Activated CD8-positive, alpha-beta memory T cell treated with anti-CD3 and anti-CD28 coated beads, Interleukin-2, amount 50 U/mL, for 24 hours (primary cell): ENCODE data around the gene TNNI3.
"Not testable (repeated sequence)": the region's sequence is repeated elsewhere in the genome, so short reads cannot be mapped to it uniquely, and the experiment has no call there.

Experiments used
- DNase-seq: peaks from one replicate; pipeline ENCODE4 v3.0.0-alpha.2; 2020; ENCODE audit errors: extremely low read depth

TNNI3 gene

DNA sequence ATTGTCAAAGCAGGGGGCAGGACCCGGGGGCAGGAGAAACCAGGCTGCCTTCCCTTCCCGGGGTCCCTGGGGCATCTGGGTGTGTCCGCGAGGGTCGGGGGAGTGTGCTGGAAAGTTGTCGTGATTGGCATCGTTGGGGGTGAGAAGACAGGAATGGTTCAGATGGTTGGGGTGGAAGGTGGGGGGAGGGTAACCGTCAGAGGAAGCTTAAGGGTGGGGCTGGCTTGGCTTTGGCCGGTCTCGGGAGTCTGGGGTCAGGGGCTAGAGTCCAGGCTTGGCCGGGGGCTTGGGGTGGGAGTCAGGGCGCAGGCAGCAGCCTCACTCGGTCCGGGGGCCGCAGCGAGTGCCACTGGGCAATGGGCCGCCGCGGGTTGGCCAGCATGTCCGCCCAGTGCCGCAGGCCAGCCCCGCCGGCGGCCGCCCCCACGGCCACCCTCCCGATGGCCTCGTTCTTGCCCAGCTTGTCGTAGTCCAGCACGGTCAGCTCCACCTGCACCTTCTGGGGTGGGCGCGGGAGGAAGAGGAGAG lies 15.7 kb upstream of the TNNI3 start:
- no peak for DNase-seq

DNA sequence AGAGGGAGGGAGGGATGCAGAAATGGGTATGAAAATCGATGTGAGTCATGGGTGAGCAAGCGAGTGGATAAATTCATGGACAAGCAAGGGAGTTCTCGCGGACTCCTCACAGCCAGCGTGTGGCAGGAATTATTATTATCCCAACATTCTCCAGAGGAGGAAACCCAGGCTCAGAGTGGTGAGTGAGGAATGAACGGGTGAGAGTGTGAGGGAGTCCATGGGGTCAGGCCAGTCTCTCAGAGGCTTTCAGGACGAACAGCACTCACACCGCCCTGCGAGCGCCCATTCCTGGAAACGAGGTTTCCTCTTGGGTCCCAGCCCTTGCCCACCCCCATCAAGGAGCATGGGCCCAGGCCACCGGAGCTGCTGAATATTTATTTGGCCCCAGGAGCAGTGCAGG lies 15.2 kb upstream of the TNNI3 start:
- no peak for DNase-seq

DNA sequence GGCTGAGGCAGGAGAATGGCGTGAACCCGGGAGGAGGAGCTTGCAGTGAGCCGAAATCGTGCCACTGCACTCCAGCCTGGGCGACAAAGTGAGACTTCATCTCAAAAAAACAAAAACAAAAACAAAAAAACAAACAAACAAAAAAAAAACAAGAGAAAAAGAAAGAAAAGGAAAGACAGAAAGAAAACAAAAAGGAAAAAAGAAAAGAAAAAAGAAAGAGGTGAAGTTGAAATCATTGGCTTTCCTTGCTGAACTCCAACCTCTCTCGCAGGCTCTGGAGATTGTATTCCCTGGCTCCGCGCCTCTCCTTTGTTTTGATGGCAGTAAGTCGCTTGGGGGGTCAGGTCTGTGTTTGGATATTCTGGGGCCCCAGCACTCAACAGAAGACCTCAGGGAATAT lies 14.8 kb upstream of the TNNI3 start:
- DNase-seq = not testable (repeated sequence)

DNA sequence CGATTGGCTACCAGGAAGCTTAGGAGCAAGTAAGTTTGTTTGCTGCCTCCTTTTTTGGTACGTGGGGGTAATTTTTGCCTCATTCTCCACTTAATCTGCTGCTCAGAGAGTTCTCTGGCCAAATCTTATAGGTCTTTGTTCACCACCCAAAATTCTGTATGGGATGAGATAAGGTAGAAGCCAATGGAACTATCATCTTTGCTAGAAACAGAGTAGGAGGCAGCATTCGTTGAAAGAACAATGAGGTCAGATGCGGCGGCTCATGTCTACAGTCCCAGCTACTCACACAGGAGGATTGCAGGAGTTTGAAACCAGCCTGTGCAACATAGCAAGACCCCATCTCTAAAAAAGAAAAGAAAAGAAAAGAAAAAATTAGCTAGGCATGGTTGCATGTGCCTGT lies 13.9 kb upstream of the TNNI3 start:
- no peak for DNase-seq

DNA sequence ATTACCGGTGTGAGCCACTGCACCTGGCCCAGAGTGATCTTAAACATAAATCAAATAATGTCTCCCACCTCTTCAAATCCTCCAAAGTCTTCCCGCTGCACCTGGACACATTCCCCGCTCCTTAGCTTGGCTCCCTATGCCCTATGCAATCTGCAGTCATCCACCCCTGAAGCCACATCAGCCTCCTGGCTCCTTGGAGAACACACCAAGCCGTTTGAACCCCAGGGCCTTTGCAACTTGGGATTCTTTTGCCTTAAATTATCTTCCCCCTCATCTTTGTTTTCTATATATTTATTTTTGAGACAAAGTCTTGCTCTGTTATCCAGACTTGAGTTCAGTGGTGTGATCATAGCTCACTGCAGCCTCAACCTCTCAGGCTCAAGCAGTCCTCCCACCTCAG lies 11.6 kb upstream of the TNNI3 start:
- no peak for DNase-seq

DNA sequence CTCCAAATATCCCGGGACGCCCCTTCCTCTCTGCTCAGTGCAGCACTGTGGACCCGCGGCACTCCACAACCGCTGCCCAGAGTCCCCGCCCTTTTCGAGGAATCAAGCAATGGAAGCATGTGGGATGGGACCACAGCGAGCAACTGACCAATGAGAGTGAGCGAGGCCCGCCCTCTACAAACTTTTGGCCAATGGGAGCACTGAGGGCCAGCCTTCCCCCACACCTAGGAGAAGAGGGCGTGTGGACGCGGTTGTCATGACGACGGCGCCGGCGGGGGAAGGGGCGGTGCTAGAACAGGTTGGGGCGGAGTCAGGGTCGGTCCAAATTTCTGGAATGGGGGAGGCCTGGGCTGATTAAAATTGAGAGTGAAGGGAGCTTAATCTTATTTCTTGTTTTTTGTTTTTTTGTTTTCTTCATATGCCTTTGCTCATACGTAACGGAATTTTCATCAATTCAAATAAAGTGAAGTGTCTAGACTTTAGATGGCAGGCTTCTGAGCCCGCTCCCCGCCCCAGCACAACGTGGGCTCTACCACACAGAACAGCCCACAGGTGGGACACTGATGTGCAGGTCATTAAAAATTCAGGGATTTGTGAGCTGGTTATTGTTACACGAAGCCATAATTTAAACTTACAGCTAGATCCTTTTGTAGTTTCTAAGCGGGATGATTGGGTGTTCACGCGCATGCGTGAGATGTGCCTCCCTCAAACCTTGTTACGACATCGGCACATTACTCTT lies 9.2 kb upstream of the TNNI3 start, which contains the start of gene DNAAF3:
DNAAF3 (minus strand) TSS at position 84 of the 739 bp plus-strand sequence. CDS start 200 bp downstream, outside the sequence.
- peak; percentile 44 for DNase-seq

DNA sequence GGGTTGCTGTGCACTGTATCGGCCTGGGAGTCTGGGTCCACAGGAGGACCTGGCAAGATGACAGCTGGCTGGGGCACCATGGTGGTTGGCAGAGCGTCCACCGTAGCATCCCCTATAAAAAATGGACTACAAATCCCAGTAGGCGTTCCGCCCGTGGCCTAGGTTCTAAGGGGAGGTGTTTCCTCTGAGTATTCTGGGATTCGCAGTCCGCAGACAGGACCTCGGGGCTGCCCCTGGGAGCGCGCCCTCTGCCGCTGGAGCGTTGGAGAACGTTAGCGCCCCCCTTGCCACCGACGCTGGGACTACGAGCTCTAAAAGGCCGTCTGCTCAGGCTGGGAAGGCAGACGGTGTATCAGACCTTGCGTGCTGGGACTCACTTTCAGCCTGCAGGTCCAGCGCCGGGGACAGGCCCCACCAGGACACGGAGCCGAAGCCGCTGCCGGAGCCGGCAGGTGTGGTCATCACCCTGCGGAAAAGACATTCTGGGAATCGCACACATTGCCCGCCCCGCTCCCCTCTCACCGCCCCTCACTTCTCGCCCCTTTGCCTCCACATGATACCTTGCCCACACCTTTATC lies 8.5 kb upstream of the TNNI3 start:
- no peak for DNase-seq

DNA sequence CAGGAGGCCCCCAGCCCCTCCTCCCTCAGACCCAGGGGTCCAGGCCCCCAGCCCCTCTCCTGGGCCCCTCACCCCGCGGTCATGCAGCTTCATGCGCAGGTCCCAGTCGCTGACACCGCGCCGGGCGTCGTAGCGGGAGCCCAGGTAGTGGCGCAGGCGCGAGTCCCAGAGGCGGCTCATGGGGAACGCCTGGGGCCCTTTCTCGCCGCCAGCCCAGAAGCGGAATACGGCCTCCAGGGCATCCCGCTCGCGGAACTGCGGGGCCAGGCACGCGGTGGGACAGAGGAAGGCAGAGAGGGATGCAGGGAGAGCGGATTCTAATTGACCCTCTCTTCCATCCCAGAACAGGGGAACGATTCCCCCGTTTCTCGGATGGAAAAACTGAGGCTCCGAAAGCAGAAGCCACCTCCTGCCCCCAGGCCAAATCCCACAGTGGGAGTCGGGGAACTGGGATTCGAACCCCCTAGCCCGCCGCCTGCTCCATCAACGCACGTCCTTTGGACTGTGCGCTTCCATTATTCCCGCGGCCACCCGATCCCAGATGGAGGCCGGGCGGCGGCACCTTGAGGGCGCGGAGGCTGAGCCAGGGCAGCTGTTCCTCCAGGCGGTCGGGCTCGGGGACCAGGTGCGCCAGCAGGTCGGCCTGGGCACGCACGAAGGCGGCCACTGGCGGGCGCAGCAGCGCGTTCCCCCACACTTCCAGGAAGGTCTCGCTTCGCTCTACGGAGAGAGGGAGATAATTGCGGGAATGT lies 4.2 kb upstream of the TNNI3 start:
- no peak for DNase-seq

DNA sequence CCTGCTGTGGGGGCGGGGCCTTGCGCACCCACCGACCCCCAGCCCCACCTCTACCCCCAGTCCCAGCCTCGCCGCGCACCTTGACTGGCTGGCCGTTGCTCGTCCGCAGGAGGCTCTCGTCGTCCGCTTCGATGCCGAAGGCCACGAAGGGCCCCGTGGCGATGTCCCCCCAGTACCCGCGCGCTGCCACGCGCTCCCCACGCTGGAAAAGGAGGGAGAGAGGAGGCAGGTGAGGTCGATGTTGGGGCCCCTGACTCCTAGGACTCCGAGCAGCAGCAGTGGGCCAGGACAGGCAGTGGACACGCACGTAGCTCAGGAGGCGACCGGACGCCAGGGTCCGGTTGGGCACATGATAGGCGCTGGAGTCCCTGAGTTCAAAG lies 3.4 kb upstream of the TNNI3 start:
- DNase-seq = no peak

DNA sequence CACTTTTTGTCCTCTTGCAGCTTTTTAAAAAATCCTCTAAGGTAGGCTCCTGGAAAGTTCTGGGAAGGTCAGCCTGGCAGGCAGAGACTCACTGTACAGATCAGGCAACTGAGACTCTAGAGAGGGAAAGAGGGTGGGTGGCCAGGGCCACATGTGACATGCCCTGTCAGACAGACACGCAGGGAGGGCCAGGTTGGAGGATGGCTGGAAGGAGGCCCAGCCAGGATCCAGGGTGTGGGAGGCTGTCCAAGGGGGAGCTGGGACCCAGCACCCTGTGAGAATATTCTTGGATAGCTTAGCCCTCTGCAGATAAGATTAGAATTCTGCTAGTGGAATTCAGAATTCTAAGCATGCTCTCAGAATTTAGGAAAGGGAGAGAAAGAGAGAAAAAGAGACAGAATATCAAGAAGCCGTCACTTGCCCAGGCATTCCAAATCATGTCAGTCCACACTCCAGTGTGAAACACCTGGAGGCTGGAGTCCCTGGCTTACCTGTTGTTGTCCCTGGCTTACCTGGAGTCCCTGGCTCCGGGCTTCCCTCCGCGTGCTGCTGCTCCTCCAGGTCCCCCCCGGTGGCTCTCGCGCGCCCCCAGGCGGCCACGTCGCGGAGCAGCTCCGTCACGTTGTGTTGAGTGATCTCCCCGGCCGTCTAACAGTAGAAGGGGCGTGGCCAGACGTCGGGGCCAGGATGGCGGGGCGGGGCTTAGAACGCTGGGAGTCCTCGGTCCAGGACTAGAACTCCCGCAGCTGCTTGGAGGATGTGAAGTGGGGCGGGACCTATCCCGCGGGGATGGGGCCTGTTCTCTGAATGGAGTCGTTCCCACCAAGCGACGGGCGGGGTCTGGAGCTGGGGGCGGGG lies 2.8 kb upstream of the TNNI3 start:
- DNase-seq = peak; percentile 71

DNA sequence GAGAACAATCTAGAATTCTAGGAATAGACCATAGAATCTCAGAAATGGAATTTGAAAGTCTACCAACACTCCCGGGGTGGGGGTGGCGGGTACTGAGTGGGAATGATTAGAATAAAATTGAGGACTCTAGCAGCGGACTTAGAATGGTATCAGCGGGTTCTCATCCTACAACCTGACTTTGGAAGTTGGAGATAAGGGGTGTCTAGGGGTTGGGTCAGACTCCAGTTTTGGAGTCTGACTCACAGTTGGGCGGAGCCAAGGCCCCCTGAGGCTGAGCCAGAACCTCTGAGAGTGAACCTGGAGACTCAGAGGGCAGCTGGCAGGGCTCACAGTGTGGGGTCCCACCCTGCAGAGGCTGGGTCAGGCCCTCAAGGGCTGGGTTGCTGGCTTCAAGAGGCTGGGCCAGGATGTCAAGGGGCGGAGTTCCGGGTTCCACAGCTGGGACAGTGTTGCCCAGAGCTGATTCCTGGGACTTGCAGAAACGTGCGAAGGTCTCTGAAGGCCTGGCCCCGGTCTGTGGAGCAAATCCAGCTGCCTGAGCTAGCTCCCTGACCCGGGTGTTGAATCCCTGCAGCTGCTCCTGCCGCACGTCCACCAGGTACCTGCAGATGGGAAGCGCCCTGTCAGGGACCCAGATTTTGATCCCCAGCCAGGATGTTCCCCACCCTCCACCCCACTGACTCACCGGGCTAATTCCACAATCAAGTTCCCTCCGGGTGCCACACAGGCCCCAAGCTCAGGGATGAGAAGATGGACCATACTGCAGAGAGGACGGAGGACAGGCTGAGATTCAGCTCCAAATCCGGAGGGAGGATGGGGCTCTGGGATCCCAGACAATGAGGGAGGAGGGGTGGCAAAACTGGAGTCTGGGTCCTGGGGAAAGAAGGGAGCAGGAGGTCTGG lies 1.6 kb upstream of the TNNI3 start:
- DNase-seq = no peak

DNA sequence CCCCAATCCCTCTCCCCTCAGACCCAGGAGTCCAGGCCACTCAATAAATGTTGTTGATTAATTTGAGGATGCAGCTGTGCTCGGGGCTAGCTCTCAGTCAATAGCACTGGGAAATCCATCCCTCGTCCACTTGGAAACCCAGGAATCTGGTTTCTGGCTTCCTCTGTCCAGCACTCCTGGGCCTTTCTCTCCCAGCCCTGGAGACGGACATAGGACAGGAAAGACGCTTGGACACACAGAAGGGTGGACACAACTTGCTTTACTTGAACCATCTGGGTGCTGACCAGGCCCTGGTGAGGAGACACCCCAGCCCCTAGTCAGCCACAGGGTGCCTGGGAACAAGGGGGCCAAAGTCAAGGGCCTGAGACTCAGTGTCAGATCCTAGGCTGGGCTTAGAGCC lies 891 bp upstream of the TNNI3 start:
- no peak for DNase-seq

DNA sequence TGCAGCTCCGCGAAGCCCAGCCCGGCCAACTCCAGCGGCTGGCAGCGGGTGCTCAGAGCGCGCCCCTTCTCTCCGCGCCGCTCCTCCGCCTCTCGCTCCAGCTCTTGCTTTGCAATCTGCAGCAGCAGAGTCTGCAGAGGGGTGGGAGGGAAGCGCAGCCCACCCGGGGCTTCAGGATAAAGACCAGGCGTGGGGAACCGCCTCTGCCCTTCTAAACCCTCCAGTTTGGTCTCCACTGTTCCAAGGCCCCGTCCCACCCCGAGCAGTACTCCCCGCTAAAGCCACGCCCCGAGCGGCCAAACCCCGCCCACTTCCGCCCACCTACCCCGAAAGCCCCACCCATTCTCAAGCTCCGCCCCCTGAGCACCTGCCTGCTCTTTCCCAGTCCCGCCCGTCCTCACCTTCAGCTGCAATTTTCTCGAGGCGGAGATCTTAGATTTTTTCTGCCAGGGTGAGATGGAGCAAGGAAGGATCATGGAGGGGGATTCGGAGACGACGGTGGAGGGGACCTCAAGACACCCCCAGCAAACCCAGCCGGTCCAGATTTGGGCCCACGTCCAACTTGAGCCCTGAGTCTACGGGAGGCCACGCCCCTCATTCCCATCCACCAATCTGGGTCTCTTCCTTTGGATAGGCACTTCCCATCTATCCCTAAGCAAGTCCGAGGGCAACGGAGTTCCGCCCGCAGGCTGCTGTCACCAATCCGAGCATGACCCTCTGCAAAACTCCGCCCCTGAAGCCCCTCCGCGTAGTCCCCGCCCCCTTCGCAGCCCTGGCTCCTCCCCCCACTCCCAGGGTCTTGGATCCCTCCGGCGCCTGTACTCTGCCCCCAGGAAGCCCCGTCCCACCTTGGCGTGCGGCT lies 1.1 kb downstream of the TNNI3 start:
- DNase-seq = no peak

DNA sequence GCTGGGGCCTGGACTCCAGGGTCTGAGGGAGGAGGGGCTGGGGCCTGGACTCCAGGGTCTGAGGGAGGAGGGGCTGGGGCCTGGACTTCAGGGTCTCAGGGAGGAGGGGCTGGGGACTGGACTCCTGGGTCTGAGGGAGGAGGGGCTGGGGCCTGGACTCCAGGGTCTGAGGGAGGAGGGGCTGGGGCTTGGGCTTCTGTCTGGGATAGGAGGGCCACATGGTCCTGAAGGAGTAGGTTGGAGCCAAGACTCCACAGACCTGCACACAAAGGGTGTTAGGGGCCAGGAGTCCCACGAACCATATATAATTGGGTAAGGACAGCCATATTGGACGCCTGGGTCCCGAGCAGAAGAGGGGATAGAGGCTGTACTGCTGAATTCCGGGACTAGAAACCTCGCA lies 1.7 kb downstream of the TNNI3 start:
- not testable (repeated sequence) for DNase-seq

DNA sequence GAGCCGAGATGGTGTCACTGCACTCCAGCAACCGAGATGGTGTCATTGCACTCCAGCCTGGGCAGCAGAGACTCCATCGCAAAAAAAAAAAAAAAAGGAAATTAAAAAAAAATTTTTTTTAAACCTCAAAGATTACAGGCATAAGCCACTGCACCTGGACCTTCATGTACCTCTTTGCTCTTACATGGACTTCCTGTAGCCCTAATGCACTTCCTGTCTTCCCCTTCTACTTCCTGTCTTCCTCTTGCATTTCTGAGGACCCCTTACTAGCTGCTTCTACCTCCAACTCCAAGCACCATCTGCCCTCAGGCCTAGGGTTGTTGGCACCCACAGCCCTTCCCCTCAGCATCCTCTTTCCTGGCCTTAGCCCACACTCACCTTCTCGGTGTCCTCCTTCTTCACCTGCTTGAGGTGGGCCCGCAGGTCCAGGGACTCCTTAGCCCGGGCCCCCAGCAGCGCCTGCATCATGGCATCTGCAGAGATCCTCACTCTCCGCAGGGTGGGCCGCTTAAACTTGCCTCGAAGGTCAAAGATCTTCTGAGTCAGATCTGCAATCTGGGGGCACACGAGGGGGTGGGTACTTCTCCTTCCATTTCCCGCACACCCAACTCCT lies 3.8 kb downstream of the TNNI3 start:
- DNase-seq = no peak

DNA sequence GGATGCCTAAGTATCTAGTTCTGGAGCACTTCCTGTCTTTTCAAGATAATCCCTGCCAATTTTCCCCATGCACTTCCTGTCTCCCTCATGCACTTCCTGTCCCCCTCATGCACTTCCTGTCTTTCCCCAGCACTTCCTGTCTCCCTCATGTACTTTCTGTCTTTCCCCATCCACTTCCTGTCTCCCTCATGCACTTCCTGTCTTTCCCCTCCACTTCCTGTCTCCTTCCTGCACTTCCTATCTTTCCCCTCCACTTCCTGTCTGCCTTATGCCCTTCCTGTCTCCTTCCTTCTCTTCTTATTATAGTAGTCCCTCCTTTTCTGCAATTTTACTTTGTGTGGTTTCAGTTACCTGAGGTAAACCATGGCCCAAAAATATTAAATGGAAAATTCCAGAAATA lies 5.5 kb downstream of the TNNI3 start:
- DNase-seq = no peak

DNA sequence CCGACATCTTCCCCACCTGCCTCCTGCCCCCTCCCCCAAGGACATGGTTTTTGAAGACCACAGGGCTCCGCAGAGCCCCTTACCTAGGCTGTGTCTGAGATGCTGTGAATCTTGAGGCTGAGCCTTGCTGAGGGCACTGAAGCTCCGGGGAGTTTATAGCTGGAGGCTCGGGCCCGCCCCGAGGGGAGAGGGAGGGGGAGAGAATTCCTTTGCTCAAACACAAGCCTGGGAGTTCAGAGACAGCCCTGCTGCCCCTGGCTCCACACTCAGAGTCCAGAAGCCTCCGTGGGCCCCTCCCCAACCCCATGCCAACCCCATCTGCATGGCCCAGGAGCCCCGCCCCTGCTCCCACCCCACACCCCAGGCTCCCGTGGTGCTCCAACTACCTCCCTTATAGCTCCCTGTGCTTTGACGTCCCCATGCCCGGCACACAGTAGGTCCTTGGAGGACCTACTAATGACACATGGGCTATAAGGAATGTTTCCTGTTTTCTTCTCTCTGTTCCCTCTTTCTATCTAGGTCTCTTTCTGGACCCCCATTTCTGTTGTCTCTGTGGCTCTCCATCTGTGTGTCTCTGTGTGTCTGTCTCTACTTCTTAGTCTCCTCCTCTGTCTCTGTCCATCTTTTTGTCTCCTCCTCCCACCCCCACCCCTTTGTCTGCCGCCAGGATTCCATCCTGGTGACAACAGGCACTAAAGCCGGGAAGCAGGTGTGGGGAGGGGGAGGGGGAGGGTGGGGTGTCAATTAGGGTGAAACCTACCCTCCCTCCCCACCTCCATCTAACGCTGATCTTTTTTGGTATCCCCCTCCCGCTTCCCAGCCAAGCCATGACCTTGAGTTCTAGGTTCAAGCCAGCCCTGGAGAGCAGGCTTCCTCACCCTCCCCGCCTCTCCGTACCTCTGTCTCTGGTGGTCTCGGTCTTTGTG lies 8.2 kb downstream of the TNNI3 start, which contains the start of gene TNNT1:
TNNT1 (minus strand) TSS at position 129 of the 926 bp plus-strand sequence. CDS start 2,049 bp downstream, outside the sequence.
- no peak for DNase-seq
